Neuronal stem cell (in vitro differentiated cells): ENCODE results near the gene FBXO27.

Experiments used
- DNase-seq: peaks from one replicate; pipeline ENCODE4 v3.0.0-alpha.2; 2013; ENCODE audit warnings: low spot score
- H2AFZ ChIP-seq: one replicate; pipeline ENCODE4 v1.6.1; 2013; ENCODE audit warnings: mild to moderate bottlenecking, low read length, inconsistent platforms
- H2AK5ac ChIP-seq: 2 replicates; pipeline ENCODE4 v1.6.1; 2013; ENCODE audit warnings: low read depth, mild to moderate bottlenecking, inconsistent platforms, low read length, moderate library complexity, mixed read lengths
- H2BK120ac ChIP-seq: 2 replicates; pipeline ENCODE4 v1.6.1; 2013; ENCODE audit warnings: low read depth, mild to moderate bottlenecking, inconsistent platforms, low read length, moderate library complexity, mixed read lengths
- H2BK12ac ChIP-seq: one replicate; pipeline ENCODE4 v1.6.1; 2013; ENCODE audit warnings: low read length, inconsistent platforms
- H2BK15ac ChIP-seq: 2 replicates; pipeline ENCODE4 v1.6.1; 2013; ENCODE audit warnings: mild to moderate bottlenecking, low read length, inconsistent platforms, mixed read lengths
- H2BK5ac ChIP-seq: one replicate; pipeline ENCODE4 v1.6.1; 2013; ENCODE audit warnings: inconsistent platforms, mild to moderate bottlenecking, low read length, moderate library complexity
- H3K14ac ChIP-seq: one replicate; pipeline ENCODE4 v1.6.1; 2013; ENCODE audit warnings: low read length, inconsistent platforms
- H3K18ac ChIP-seq: 2 replicates; pipeline ENCODE4 v1.6.1; 2013; ENCODE audit warnings: low read length, inconsistent platforms
- H3K23ac ChIP-seq: 2 replicates; pipeline ENCODE4 v1.6.1; 2013; ENCODE audit warnings: low read depth, mild to moderate bottlenecking, mixed read lengths, low read length, inconsistent platforms; ENCODE audit not compliant: poor library complexity
- H3K27ac ChIP-seq: replicated peaks from 3 replicates; pipeline ENCODE4 v1.5.1; 2013; ENCODE audit warnings: low read length, inconsistent platforms
- H3K27me3 ChIP-seq, 3 experiments: 2 replicates each; pipeline ENCODE4 v1.6.1; 2013; ENCODE audit warnings: low read length in 3 of 3, mild to moderate bottlenecking in 2 of 3, inconsistent platforms in 1 of 3, low read depth in 1 of 3, mixed read lengths in 1 of 3, moderate library complexity in 1 of 3; ENCODE audit not compliant: control insufficient read depth in 3 of 3, insufficient read depth in 3 of 3
- H3K36me3 ChIP-seq, 2 donors: replicated peaks in 1 of 2; 2 replicates each; pipeline ENCODE4 v1.6.1; 2013; ENCODE audit warnings: low read length in 2 of 2; ENCODE audit not compliant: control insufficient read depth in 2 of 2, insufficient read depth in 2 of 2
- H3K4ac ChIP-seq: 2 replicates; pipeline ENCODE4 v1.6.1; 2013; ENCODE audit warnings: inconsistent platforms, mild to moderate bottlenecking, low read length, moderate library complexity
- H3K4me1 ChIP-seq, 2 donors: 1 replicate in 1 of 2; 2 replicates in 1 of 2; pipeline ENCODE4 v1.6.1; 2013; ENCODE audit warnings: low read length in 2 of 2, low read depth in 1 of 2; ENCODE audit not compliant: control insufficient read depth in 2 of 2, insufficient read depth in 1 of 2
- H3K4me2 ChIP-seq: one replicate; pipeline ENCODE4 v1.6.1; 2013; ENCODE audit warnings: mild to moderate bottlenecking, low read length, inconsistent platforms; ENCODE audit not compliant: insufficient read depth, poor library complexity, severe bottlenecking
- H3K4me3 ChIP-seq, 2 donors: 2 replicates each; pipeline ENCODE4 v1.5.1; 2013; ENCODE audit warnings: low read length in 2 of 2, mild to moderate bottlenecking in 2 of 2, inconsistent platforms in 1 of 2, moderate library complexity in 1 of 2
- H3K79me1 ChIP-seq: one replicate; pipeline ENCODE4 v1.6.1; 2013; ENCODE audit warnings: low read depth, mild to moderate bottlenecking, inconsistent platforms, low read length, moderate library complexity
- H3K9ac ChIP-seq: one replicate; pipeline ENCODE4 v1.6.1; 2013; ENCODE audit warnings: mild to moderate bottlenecking, low read depth, low read length, inconsistent platforms; ENCODE audit not compliant: poor library complexity
- H3K9me3 ChIP-seq, 2 donors: replicated peaks in 1 of 2; 2 replicates each; pipeline versions ENCODE3 to v1.6.1; 2013; ENCODE audit warnings: low read length in 2 of 2, mild to moderate bottlenecking in 2 of 2, inconsistent platforms in 1 of 2, low read depth in 1 of 2, mixed read lengths in 1 of 2, moderate library complexity in 1 of 2; ENCODE audit not compliant: control insufficient read depth in 2 of 2, insufficient read depth in 1 of 2
- H4K8ac ChIP-seq: one replicate; pipeline ENCODE4 v1.6.1; 2013; ENCODE audit warnings: low read depth, mild to moderate bottlenecking, inconsistent platforms, low read length, moderate library complexity
- H4K91ac ChIP-seq: one replicate; pipeline ENCODE4 v1.6.1; 2013; ENCODE audit warnings: low read length, low read depth, mild to moderate bottlenecking, inconsistent platforms; ENCODE audit not compliant: poor library complexity
- WGBS, 2 donors: extraction: QIAGEN DNeasy Blood & Tissue Kit; methylation state at CpG; one replicate each; pipeline ENCODE4 v1.1.7; 2013; ENCODE audit warnings: missing lambda C conversion rate in 2 of 2, mixed read lengths in 1 of 2; ENCODE audit not compliant: insufficient read length in 2 of 2, insufficient replicate concordance in 1 of 2; ENCODE audit errors: extremely low coverage in 2 of 2; 5-methylcytosine and 5-hydroxymethylcytosine counted together

Gene FBXO27

GRCh38 chr19:39031368-39032062 is 834 bp downstream of the FBXO27 start:
- H3K4ac ChIP-seq, result no peak overlapping the region
- peak overlapping the region; percentile 37 to 81 for H3K4me3 ChIP-seq
- H3K14ac ChIP-seq, result peak overlapping the region; percentile 94
- peaks cover 4 to 8% of the 10 kb centered on the region in 2 donors for H3K4me1 ChIP-seq
- H3K9ac ChIP-seq, result peak overlapping the region; percentile 99
- no peak overlapping the region for H2BK120ac ChIP-seq
- H3K9me3 ChIP-seq, result peaks cover 0 to 6% of the 10 kb centered on the region in 2 donors
- H2AK5ac ChIP-seq, result peak overlapping the region; percentile 46
- WGBS, 2 donors, result no CpG with 5 or more reads among the region's 49 CpGs
- peak overlapping the region; percentile 75 for H3K27ac ChIP-seq
- H3K36me3 ChIP-seq, result peaks cover 0 to 4% of the 10 kb centered on the region in 2 donors
- H2BK15ac ChIP-seq, result peak overlapping the region; percentile 99
- peak; percentile 93 for DNase-seq
- H3K23ac ChIP-seq, result peak overlapping the region; percentile 97
- H4K8ac ChIP-seq, result no peak overlapping the region
- peak overlapping the region; percentile 87 for H2BK5ac ChIP-seq
- peak overlapping the region; percentile 58 for H2BK12ac ChIP-seq
- peak overlapping the region; percentile 99 for H3K4me2 ChIP-seq
- H3K18ac ChIP-seq, result peak overlapping the region; percentile 99
- H3K79me1 ChIP-seq, result no peaks in the 10 kb centered on the region
- peak overlapping the region; percentile 98 for H2AFZ ChIP-seq
- H3K27me3 ChIP-seq, result peaks cover 0 to 54% (median 3%) of the 10 kb centered on the region in 3 experiments
- no peak overlapping the region for H4K91ac ChIP-seq

DNA sequence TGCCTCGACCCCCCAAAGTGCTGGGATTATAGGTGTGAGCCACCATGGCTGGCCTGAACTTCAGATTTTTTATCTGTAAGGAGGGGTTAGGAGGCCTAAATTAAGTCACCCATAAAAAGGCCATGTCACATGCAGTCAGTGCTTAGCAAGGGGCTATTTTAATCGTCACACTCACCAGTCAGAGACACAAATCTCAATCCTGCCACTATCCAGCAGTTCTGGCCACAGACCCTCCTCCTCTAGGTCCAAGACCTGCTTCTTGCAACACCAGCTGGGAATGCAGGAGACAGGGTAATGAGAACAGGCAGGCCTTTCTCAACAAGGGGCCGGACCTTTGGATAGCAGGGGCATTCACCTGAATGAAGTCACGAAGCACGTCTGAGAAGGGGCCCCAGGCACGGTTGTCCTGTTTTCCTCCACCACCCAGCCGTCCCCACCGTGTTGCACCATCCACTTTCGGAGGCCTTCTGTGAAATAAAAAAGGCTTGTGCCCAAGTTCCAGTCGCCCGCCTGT is 1.4 kb downstream of the FBXO27 start:
- Histone ChIP-seq H3K4me3 (peak overlapping the region; percentile 36 to 37), H2BK15ac (no peak overlapping the region), H3K36me3 (peaks cover 0 to 4% of the 10 kb centered on the region in 2 donors), H4K8ac (no peak overlapping the region), H3K9me3 (peaks cover 0 to 6% of the 10 kb centered on the region in 2 donors), H3K14ac (no peak overlapping the region), H3K9ac (no peak overlapping the region), H2BK12ac (no peak overlapping the region), H2AFZ (peak overlapping the region; percentile 98), H3K4me2 (peak overlapping the region; percentile 99), H2BK5ac (peak overlapping the region; percentile 7), H3K27ac (peak overlapping the region; percentile 62), H2BK120ac (no peak overlapping the region), H4K91ac (no peak overlapping the region), H3K23ac (no peak overlapping the region), H3K4me1 (peaks cover 4 to 8% of the 10 kb centered on the region in 2 donors), H3K79me1 (no peaks in the 10 kb centered on the region), H3K27me3 (peaks cover 0 to 54% (median 3%) of the 10 kb centered on the region in 3 experiments), H3K4ac (no peak overlapping the region), H2AK5ac (no peak overlapping the region), H3K18ac (peak overlapping the region; percentile 93)
- no CpG with 5 or more reads among the region's 11 CpGs for WGBS, 2 donors
- peak; percentile 8 for DNase-seq

GRCh38 chr19:39024875-39025641 is 7.3 kb downstream of the FBXO27 start:
- Histone ChIP-seq H2AFZ (no peak overlapping the region), H3K9ac (no peak overlapping the region), H2BK120ac (no peak overlapping the region), H2BK15ac (no peak overlapping the region), H3K14ac (no peak overlapping the region), H3K4ac (no peak overlapping the region), H3K18ac (no peak overlapping the region), H4K91ac (no peak overlapping the region), H3K4me2 (no peak overlapping the region), H3K27ac (no peak overlapping the region), H4K8ac (no peak overlapping the region), H2BK12ac (no peak overlapping the region), H2AK5ac (no peak overlapping the region), H3K4me3 (no peak overlapping the region), H3K27me3 (peaks cover 0 to 9% (median 0%) of the 10 kb centered on the region in 3 experiments), H3K36me3 (peaks cover 0 to 4% of the 10 kb centered on the region in 2 donors), H3K9me3 (peaks cover 0 to 6% of the 10 kb centered on the region in 2 donors), H3K79me1 (no peaks in the 10 kb centered on the region), H3K23ac (no peak overlapping the region), H3K4me1 (no peaks in the 10 kb centered on the region), H2BK5ac (no peak overlapping the region)
- no peak for DNase-seq
- WGBS, 2 donors, result no CpG with 5 or more reads among the region's 14 CpGs

DNA sequence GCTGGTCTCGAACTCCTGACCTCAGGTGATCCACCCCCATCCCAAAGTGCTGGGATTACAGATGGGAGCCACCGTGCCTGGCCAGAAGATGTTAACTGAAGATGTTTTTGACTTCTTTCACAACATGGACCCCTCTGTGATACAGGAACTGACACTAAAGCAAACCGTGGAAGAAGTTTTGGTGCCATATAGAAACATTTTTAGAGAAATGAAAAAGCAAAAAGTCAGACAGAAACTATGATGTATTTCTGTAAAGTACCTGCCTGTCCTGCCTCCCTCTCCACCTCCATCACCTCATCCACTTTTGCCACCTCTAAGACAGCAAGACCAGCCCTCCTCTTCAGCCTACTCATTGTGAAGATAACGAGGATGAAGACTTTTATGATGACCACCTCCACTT is 11.3 kb downstream of the FBXO27 start:
- Histone ChIP-seq H2AFZ (no peak overlapping the region), H2BK120ac (no peak overlapping the region), H3K27me3 (no peaks in the 10 kb centered on the region), H3K4me1 (no peaks in the 10 kb centered on the region), H3K4me3 (no peak overlapping the region), H3K27ac (no peak overlapping the region), H2BK5ac (no peak overlapping the region), H2BK12ac (no peak overlapping the region), H4K8ac (no peak overlapping the region), H2AK5ac (no peak overlapping the region), H3K18ac (no peak overlapping the region), H3K9ac (no peak overlapping the region), H3K36me3 (no peaks in the 10 kb centered on the region), H3K23ac (no peak overlapping the region), H3K9me3 (no peaks in the 10 kb centered on the region), H3K79me1 (no peaks in the 10 kb centered on the region), H4K91ac (no peak overlapping the region), H3K14ac (no peak overlapping the region), H3K4ac (no peak overlapping the region), H3K4me2 (no peak overlapping the region), H2BK15ac (no peak overlapping the region)
- no peak for DNase-seq
- WGBS, 2 donors, result no CpG with 5 or more reads among the region's 4 CpGs
